OCI-LY1 (cell line): Measurements from ENCODE around the gene TMC4.

Experiments used
- CTCF ChIP-seq: fragments of 200-600 bp; sonication (generic), shearing (Covaris generic); IDR thresholded peaks from 2 replicates; pipeline ENCODE4 v1.5.1; 2017; ENCODE audit warnings: mild to moderate bottlenecking, antibody characterized with exemption, low read length, moderate library complexity, mixed read lengths
- EZH2 ChIP-seq: fragments of 200-600 bp; sonication (generic), shearing (Covaris generic); IDR thresholded peaks from 2 replicates; pipeline ENCODE4 v1.8.0; 2017; ENCODE audit warnings: borderline replicate concordance, mixed run types, mild to moderate bottlenecking, antibody characterized with exemption, low read length, moderate library complexity, mixed read lengths

GRCh38 chr19:54141356-54141755, 31.6 kb downstream of the TMC4 start:
- no peak for TF ChIP-seq CTCF
- no peak for TF ChIP-seq EZH2
